GM18505 (cell line): ENCODE measurements around the gene ZNF133.
"Not testable (repeated sequence)": the region's sequence is repeated elsewhere in the genome, so short reads cannot be mapped to it uniquely, and the experiment has no call there.

ENCODE experiments used
- ATAC-seq: cut with Tn5 transposase; IDR thresholded peaks from one replicate; pipeline ENCODE4 v1.9.1; 2021; ENCODE audit not compliant: unreplicated experiment
- POLR2A ChIP-seq: IDR thresholded peaks from 4 replicates; pipeline ENCODE4 v1.6.1; 2011; ENCODE audit warnings: borderline replicate concordance; ENCODE audit not compliant: insufficient read depth, insufficient read length; ENCODE audit errors: extremely low read depth

Gene ZNF133

GRCh38 chr20:18314786-18315406 is 26.6 kb downstream of the ZNF133 start:
- no peak for TF ChIP-seq POLR2A
- ATAC-seq, result no peak

- ATAC-seq, result no peak
- no peak for TF ChIP-seq POLR2A
Observed at GRCh38 chr20:18316166-18316565, 27.8 kb downstream of the ZNF133 start.

DNA sequence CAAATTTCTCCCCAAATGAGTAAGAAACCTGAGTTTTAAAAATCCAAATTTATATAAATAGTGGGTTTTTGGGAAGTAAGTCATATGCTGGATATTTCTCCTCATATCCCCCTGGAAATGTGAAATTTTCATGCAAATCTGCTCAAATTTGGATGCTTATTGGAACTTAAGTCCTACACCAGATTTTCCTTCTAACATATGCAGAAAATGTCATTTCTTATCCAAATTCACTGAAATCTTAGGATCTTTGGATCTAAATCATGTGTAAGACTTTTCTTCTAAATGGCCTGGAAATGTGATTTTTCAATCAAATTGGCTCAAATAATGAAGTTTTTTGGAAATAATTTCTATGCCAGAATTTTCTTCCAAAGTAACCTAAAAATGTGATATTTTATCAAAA is 33.0 kb downstream of the ZNF133 start:
- TF ChIP-seq POLR2A, result no peak
- ATAC-seq, result no peak

GRCh38 chr20:18321976-18322950 is 33.9 kb downstream of the ZNF133 start:
- no peak for ATAC-seq
- no peak for TF ChIP-seq POLR2A

DNA sequence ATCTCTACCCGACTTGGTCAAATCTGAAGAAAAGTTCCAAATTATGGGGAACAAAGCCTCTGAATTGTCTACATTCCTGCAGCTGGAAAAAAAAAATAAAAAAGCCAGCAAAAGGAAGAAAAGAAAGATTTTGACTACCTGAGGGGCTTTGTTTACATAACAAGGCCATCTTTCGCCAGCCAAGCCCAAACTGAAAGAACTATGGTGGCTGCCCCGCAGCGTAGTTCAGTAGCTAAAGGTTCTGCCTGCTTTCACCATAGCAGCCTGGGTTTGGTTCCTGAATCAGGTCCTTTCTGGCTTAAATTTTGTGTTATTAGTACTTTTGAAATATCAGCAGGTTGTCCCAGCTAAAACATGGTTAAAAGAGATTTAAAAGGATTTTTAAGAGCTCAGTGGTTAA is 35.4 kb downstream of the ZNF133 start:
- no peak for TF ChIP-seq POLR2A
- no peak for ATAC-seq

GRCh38 chr20:18324596-18325089 is 36.3 kb downstream of the ZNF133 start:
- ATAC-seq, result no peak
- TF ChIP-seq POLR2A, result no peak

- no peak for ATAC-seq
- no peak for TF ChIP-seq POLR2A
Observed at GRCh38 chr20:18326990-18327389, 38.7 kb downstream of the ZNF133 start.

DNA sequence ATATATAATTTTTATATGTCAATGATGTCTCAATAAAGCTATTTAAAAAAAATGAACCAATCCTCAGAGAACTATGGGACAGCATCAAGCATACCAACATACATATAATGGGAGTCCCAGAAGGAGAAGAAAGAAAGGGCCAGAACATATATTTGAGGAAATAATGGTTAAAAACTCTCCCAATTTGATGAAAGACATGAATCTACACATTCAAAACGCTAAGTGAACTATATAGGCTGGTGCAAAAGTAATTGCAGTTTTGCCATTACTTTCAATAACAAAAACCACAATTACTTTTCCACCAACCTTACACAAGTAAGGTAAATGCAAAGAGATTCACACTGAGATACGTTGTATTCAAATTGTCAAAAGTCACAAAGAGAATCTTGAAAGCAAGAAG is 43.4 kb downstream of the ZNF133 start:
- no peak for TF ChIP-seq POLR2A
- no peak for ATAC-seq

GRCh38 chr20:18349749-18350148 is 61.4 kb downstream of the ZNF133 start:
- ATAC-seq, result not testable (repeated sequence)

GRCh38 chr20:18359854-18360253 is 71.5 kb downstream of the ZNF133 start:
- TF ChIP-seq POLR2A, result no peak
- no peak for ATAC-seq

GRCh38 chr20:18360635-18361034 is 72.3 kb downstream of the ZNF133 start:
- ATAC-seq, result no peak
- no peak for TF ChIP-seq POLR2A

GRCh38 chr20:18361678-18362077 is 73.4 kb downstream of the ZNF133 start:
- ATAC-seq, result no peak
- no peak for TF ChIP-seq POLR2A

DNA sequence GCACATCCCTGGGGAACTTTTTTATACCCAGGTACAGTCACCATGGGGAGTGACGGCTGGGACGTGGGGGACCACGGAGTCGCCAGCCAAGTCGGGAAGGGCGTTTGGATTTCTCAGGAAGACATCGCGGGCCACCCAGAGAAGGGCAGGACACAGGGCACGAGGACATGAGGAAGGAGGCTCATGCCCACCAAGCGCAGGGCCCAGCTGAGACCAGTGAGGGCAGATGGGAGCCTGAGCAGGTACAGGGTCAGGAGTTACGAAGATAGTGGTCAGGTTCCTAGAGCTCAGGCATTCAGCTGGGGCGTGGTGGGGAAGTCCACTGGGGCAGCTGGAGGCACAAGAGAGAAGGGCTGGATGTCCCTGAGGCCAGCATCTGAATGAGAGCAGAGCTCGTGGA is 74.6 kb downstream of the ZNF133 start:
- ATAC-seq, result no peak
- TF ChIP-seq POLR2A, result no peak

- TF ChIP-seq POLR2A, result no peak
- no peak for ATAC-seq
Observed at GRCh38 chr20:18363708-18364107, 75.4 kb downstream of the ZNF133 start.

- no peak for TF ChIP-seq POLR2A
- no peak for ATAC-seq
Observed at GRCh38 chr20:18364768-18365167, 76.4 kb downstream of the ZNF133 start.
